Fibroblast of the aortic adventitia (primary cell): ENCODE data around the gene PROSER2. TPM values are rescaled to one million over a fixed set of nuclear protein-coding genes. Genes with fewer than 3 reads are reported as not detected.

Source experiments
- DNase-seq: peaks from one replicate; pipeline ENCODE4 v3.0.0-alpha.2; 2010; ENCODE audit warnings: low read depth
- H3K4me3 ChIP-seq: 2 replicates; pipeline ENCODE4 v1.5.1; 2011; ENCODE audit warnings: low read depth, mild to moderate bottlenecking, control low read depth, low read length, moderate library complexity
- total RNA-seq: library from RNA; depleted of rRNA; stranded (reverse); fragments of >200 nt; gene quantifications from 2 replicates; pipeline ENCODE4 v1.2.3, GENCODE V29; 2012; ENCODE audit warnings: low replicate concordance
- TF ChIP-seq, protein P1 (sequence below): IDR thresholded peaks from 2 replicates; pipeline ENCODE4 v1.5.1; 2011; ENCODE audit warnings: mild to moderate bottlenecking, low read length, control low read depth, inconsistent platforms; ENCODE audit not compliant: insufficient read depth

The PROSER2 gene
- total RNA-seq, 1 donor: 3.1 TPM

DNA sequence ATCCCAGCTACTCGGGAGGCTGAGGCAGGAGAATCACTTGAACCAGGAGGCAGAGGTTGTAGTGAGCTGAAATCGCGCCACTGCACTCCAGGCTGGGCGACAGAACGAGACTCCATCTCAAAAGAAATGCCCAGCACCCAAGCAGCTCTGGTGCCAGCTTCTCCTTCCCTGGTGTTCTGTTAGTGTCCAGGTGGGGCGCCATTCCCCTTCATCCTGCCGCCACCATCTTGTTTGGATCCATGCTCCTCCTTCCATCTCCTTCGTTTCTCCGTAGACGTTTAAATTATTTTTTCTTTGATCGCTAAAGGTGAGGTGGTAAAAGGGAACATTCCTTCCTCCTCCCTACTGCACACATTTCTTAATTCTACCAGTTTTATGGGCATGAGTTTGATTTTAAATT, 30.3 kb downstream of the PROSER2 start:
- DNase-seq: no peak
- TF ChIP-seq, protein P1, sequence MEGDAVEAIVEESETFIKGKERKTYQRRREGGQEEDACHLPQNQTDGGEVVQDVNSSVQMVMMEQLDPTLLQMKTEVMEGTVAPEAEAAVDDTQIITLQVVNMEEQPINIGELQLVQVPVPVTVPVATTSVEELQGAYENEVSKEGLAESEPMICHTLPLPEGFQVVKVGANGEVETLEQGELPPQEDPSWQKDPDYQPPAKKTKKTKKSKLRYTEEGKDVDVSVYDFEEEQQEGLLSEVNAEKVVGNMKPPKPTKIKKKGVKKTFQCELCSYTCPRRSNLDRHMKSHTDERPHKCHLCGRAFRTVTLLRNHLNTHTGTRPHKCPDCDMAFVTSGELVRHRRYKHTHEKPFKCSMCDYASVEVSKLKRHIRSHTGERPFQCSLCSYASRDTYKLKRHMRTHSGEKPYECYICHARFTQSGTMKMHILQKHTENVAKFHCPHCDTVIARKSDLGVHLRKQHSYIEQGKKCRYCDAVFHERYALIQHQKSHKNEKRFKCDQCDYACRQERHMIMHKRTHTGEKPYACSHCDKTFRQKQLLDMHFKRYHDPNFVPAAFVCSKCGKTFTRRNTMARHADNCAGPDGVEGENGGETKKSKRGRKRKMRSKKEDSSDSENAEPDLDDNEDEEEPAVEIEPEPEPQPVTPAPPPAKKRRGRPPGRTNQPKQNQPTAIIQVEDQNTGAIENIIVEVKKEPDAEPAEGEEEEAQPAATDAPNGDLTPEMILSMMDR: peak; percentile 8
- no peak overlapping the region for H3K4me3 ChIP-seq

DNA sequence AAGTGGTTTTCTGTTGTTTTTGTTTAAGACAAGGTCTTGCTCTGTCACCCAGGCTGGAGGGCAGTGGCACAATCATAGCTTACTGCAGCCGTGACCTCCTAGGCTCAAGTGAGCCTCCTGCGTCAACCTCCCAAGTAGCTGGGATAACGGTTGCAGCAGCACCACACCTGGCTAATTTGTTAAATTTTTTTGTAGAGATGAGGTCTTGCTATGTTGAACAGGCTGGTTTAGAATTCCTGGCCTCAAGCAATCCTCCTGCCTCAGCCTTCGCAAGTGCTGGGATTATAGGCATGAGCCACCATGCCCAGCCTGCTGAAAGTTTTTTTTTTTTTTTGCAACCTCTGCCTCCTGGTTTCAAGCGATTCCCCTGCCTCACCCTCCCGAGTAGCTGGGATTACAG, 31.1 kb downstream of the PROSER2 start:
- TF ChIP-seq, protein P1: no peak
- H3K4me3 ChIP-seq: no peak overlapping the region
- no peak for DNase-seq

DNA sequence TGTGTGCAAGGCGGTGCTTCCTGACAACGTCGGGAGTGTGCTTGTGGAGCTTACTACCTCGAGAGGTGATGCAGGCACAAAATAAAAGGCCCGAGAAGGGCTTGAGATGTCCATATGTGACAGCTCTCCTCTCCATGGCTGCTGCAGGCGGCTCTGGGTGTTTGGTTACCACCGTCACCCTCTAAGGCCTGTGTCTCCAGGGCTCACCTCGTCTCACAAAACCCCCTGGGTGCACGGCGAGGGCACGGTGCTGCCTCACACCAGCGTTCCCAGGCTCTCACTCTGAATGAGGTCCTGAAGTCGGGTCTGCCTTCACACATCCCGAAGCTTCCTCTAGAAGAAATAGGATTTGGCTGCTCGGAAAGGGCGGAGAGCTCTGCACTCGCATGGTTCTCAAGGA, 32.9 kb downstream of the PROSER2 start:
- H3K4me3 ChIP-seq: no peak overlapping the region
- DNase-seq: no peak
- TF ChIP-seq, protein P1: no peak

DNA sequence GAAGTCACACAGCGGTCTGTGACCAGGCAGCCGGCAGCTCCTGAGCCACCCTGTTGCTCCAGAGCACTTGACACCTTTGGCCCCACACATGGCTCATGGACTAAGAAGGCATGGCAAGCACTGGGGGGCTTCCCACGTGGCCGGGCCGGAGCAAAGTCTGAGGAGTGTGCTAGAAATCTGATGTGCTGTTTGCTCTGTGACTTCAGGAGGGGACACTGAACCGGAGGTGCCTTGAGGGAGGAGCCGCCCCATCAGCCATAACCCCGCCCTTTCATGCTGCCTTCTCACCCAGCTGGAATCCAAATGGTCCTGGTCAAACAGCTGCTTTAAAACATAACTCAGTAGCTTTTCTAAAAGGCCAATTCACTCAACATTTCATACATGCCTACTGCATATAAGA, 33.5 kb downstream of the PROSER2 start:
- no peak for DNase-seq
- no peak overlapping the region for H3K4me3 ChIP-seq
- TF ChIP-seq, protein P1: no peak

DNA sequence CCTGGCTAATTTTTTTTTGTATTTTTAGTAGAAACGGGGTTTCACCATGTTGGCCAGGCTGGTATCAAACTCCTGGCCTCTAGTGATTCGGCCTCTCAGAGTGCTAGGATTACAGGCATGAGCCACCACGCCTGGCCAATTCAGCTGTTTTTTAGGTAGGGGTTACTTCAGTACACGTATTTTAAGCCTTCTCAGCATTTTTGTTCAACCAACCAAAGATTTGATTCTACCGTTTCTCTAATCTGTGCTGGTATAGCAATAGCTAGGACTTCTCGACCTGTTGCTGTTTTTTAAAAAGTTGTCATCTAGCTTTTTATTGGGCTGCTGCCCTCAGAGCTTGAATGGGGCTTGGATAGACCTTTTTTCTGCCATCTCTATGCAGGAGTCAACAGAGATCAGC, 34.9 kb downstream of the PROSER2 start:
- no peak overlapping the region for H3K4me3 ChIP-seq
- TF ChIP-seq, protein P1: no peak
- no peak for DNase-seq

DNA sequence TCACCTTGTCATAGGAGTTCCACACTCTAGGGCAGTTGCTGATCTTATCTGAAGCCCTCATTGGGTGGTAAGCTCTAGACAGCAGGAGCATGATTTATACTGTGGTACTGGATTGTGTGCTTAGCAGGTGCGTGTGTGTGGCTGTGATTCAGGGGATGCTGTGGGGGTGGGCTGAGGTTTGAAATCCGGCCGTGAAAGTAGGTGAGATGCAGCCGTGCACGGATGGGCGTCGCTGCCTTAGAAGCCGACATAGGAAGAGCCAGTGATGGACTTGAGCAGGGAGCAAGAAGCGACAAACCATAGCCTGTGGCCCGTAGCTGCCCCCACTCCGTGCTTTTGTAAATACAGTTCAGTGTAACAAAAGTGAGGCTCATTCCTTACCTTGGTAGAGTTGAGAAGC, 38.2 kb downstream of the PROSER2 start:
- TF ChIP-seq, protein P1: no peak
- H3K4me3 ChIP-seq: no peak overlapping the region

DNA sequence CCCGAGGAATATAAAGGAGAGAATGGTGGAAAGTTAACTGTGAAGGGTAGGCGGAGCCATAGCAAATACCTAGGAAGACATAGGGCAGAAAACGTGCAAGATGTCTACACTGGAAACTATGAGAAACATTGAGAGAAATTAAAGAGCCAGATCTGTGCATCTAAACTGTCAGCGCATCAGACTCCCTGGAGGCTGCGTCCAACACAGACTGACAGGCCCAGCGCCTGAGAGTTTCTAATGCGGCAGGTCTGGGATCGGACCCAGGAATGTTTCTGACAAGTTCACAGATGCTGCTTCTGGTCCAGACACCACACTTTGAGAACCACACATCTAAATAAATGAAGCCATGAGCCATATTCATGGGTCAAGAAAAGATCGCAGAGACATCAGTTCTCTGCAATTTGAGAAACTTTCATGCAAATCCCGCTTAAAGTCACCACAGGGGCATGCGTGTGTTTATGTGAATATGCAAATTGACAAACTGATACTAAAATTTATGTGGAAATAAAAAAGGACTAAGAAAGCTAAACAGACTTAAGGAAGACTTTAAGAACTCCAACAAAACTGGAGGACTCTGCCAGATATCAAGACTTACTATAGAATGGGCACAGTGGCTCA, 38.8 kb downstream of the PROSER2 start:
- H3K4me3 ChIP-seq: no peak overlapping the region
- no peak for DNase-seq
- TF ChIP-seq, protein P1: no peak

More for the DNA sequence above, 38.2 kb downstream of the PROSER2 start:
- no peak for DNase-seq
